ENCODE data around the gene ATG16L2. TPM values are rescaled to one million over a fixed set of nuclear protein-coding genes. Genes with fewer than 3 reads are reported as not detected.

Gene ATG16L2
- total and polyA plus RNA-seq, 7 donors = 4.6 to 47.7 (median 17.5) TPM

- TF ChIP-seq CTCF (IDR thresholded peaks at IDR 0.05) (no peak), POLR2AphosphoS5 (IDR thresholded peaks at IDR 0.05) (no peak), POLR2A (IDR thresholded peaks at IDR 0.05) (no peak), EP300 (IDR thresholded peaks at IDR 0.05) (no peak)
- Histone ChIP-seq H3K4me3 (no peak overlapping the region), H3K27ac (no peak overlapping the region), H3K4me1 (peaks cover 0 to 29% (median 23%) of the 10 kb centered on the region in 4 donors), H3K9me3 (no peaks in the 10 kb centered on the region), H3K27me3 (no peaks in the 10 kb centered on the region), H3K36me3 (no peaks in the 10 kb centered on the region)
- DNase-seq = no peak
- intact Hi-C loops (cut with DNase I) = no loop called here
- 95 to 96% methylated on average over 3 of the region's 3 CpGs for WGBS, 2 donors
Observed at GRCh38 chr11:72859126-72859525, 44.9 kb downstream of the ATG16L2 start.

GRCh38 chr11:72860010-72860409 is 45.8 kb downstream of the ATG16L2 start:
- WGBS, 2 donors = 96% methylated on average over 4 of the region's 4 CpGs
- no peak for DNase-seq
- peaks cover 0 to 38% (median 32%) of the 10 kb centered on the region in 4 donors for H3K4me1 ChIP-seq
- no peaks in the 10 kb centered on the region for H3K27me3 ChIP-seq
- H3K36me3 ChIP-seq = no peaks in the 10 kb centered on the region
- TF ChIP-seq POLR2AphosphoS5 (IDR thresholded peaks at IDR 0.05) = no peak
- no peak for TF ChIP-seq EP300 (IDR thresholded peaks at IDR 0.05)
- no peak for TF ChIP-seq CTCF (IDR thresholded peaks at IDR 0.05)
- TF ChIP-seq POLR2A (IDR thresholded peaks at IDR 0.05) = no peak
- no peaks in the 10 kb centered on the region for H3K9me3 ChIP-seq
- no peak overlapping the region for H3K4me3 ChIP-seq
- intact Hi-C loops (cut with DNase I) = no loop called here
- no peak overlapping the region for H3K27ac ChIP-seq

GRCh38 chr11:72860592-72860991 is 46.4 kb downstream of the ATG16L2 start:
- intact Hi-C loops (cut with DNase I) = no loop called here
- TF ChIP-seq EP300 (IDR thresholded peaks at IDR 0.05) (no peak), POLR2A (IDR thresholded peaks at IDR 0.05) (no peak), POLR2AphosphoS5 (IDR thresholded peaks at IDR 0.05) (no peak), CTCF (IDR thresholded peaks at IDR 0.05) (no peak)
- Histone ChIP-seq H3K27me3 (no peaks in the 10 kb centered on the region), H3K36me3 (no peaks in the 10 kb centered on the region), H3K9me3 (no peaks in the 10 kb centered on the region), H3K4me3 (no peak overlapping the region), H3K27ac (no peak overlapping the region), H3K4me1 (peaks cover 0 to 42% (median 37%) of the 10 kb centered on the region in 4 donors)
- DNase-seq = no peak
- 93 to 95% methylated on average over 4 of the region's 4 CpGs for WGBS, 2 donors

- Histone ChIP-seq H3K27ac (no peak overlapping the region), H3K4me3 (no peak overlapping the region), H3K4me1 (peaks cover 0 to 25% (median 24%) of the 10 kb centered on the region in 4 donors), H3K27me3 (no peaks in the 10 kb centered on the region), H3K36me3 (peaks cover 0 to 14% (median 0%) of the 10 kb centered on the region in 4 donors), H3K9me3 (no peaks in the 10 kb centered on the region)
- intact Hi-C loops (cut with DNase I) = no loop called here
- no peak for TF ChIP-seq POLR2AphosphoS5 (IDR thresholded peaks at IDR 0.05)
- TF ChIP-seq POLR2A (IDR thresholded peaks at IDR 0.05) = no peak
- TF ChIP-seq CTCF (IDR thresholded peaks at IDR 0.05) = no peak
- no peak for TF ChIP-seq EP300 (IDR thresholded peaks at IDR 0.05)
- no peak for DNase-seq
- WGBS, 2 donors = 93 to 96% methylated on average over 1 of the region's 1 CpG
Observed at GRCh38 chr11:72863091-72863490, 48.9 kb downstream of the ATG16L2 start.

GRCh38 chr11:72863916-72864315 is 49.7 kb downstream of the ATG16L2 start:
- WGBS, 2 donors = 41 to 43% methylated on average over 1 of the region's 1 CpG
- DNase-seq = no peak
- peaks cover 0 to 14% (median 0%) of the 10 kb centered on the region in 4 donors for H3K36me3 ChIP-seq
- H3K27ac ChIP-seq = peak overlapping the region in 1 of 4 donors; percentile 51
- no peak overlapping the region for H3K4me3 ChIP-seq
- peaks cover 0 to 25% (median 24%) of the 10 kb centered on the region in 4 donors for H3K4me1 ChIP-seq
- TF ChIP-seq EP300 (IDR thresholded peaks at IDR 0.05) (no peak), CTCF (IDR thresholded peaks at IDR 0.05) (no peak), POLR2A (IDR thresholded peaks at IDR 0.05) (no peak)
- no peaks in the 10 kb centered on the region for H3K9me3 ChIP-seq
- H3K27me3 ChIP-seq = no peaks in the 10 kb centered on the region
- intact Hi-C loops (cut with DNase I) = no loop called here
